ENCODE results near the gene NAALADL1. TPM values are rescaled to one million over a fixed set of nuclear protein-coding genes. Genes with fewer than 3 reads are reported as not detected.

Gene NAALADL1
- total RNA-seq, 1 donor from 2014 or later, result 16.6 TPM

GRCh38 chr11:65055538-65055937 is 2.8 kb downstream of the NAALADL1 start:
- Histone ChIP-seq H3K27me3 (ENCODE audit: control insufficient read depth, insufficient read depth, low read length) (peaks cover 2% of the 10 kb centered on the region), H3K36me3 (ENCODE audit: control insufficient read depth, insufficient read depth, low read length) (no peaks in the 10 kb centered on the region), H3K4me3 (ENCODE audit: low read depth, low read length) (no peak overlapping the region)
- FAIRE-seq (no peak), DNase-seq (ENCODE audit: low read depth) (no peak)
- no peak for TF ChIP-seq CTCF (IDR thresholded peaks at IDR 0.05; ENCODE audit: insufficient read depth, low read length, severe bottlenecking)

- DNase-seq (ENCODE audit: low read depth), result no peak
- FAIRE-seq, result no peak
- TF ChIP-seq CTCF (IDR thresholded peaks at IDR 0.05; ENCODE audit: insufficient read depth, low read length, severe bottlenecking), result no peak
- Histone ChIP-seq H3K36me3 (ENCODE audit: control insufficient read depth, insufficient read depth, low read length) (no peaks in the 10 kb centered on the region), H3K4me3 (ENCODE audit: low read depth, low read length) (no peak overlapping the region), H3K27me3 (ENCODE audit: control insufficient read depth, insufficient read depth, low read length) (peaks cover 2% of the 10 kb centered on the region)
Observed at GRCh38 chr11:65053827-65054508, 4.4 kb downstream of the NAALADL1 start.

GRCh38 chr11:65051398-65051858 is 6.9 kb downstream of the NAALADL1 start:
- FAIRE-seq, result no peak

GRCh38 chr11:65047581-65048422 is 10.6 kb downstream of the NAALADL1 start:
- no peaks in the 10 kb centered on the region for H3K36me3 ChIP-seq (ENCODE audit: control insufficient read depth, insufficient read depth, low read length)
- H3K4me3 ChIP-seq (ENCODE audit: low read depth, low read length), result peak overlapping the region; percentile 42
- H3K27me3 ChIP-seq (ENCODE audit: control insufficient read depth, insufficient read depth, low read length), result no peaks in the 10 kb centered on the region
- no peak for DNase-seq (ENCODE audit: low read depth)
- no peak for FAIRE-seq
- no peak for TF ChIP-seq CTCF (IDR thresholded peaks at IDR 0.05; ENCODE audit: insufficient read depth, low read length, severe bottlenecking)

More at GRCh38 chr11:65051398-65051858, 6.9 kb downstream of the NAALADL1 start:
- no peak overlapping the region for H3K4me3 ChIP-seq (ENCODE audit: low read depth, low read length)
- H3K27me3 ChIP-seq (ENCODE audit: control insufficient read depth, insufficient read depth, low read length), result no peaks in the 10 kb centered on the region
- DNase-seq (ENCODE audit: low read depth), result no peak
- H3K36me3 ChIP-seq (ENCODE audit: control insufficient read depth, insufficient read depth, low read length), result no peaks in the 10 kb centered on the region
- no peak for TF ChIP-seq CTCF (IDR thresholded peaks at IDR 0.05; ENCODE audit: insufficient read depth, low read length, severe bottlenecking)

GRCh38 chr11:65045728-65046127 is 12.6 kb downstream of the NAALADL1 start:
- FAIRE-seq (no peak), DNase-seq (ENCODE audit: low read depth) (no peak)
- H3K27me3 ChIP-seq (ENCODE audit: control insufficient read depth, insufficient read depth, low read length), result no peaks in the 10 kb centered on the region

More at GRCh38 chr11:65045728-65046127, 12.6 kb downstream of the NAALADL1 start:
- Histone ChIP-seq H3K36me3 (ENCODE audit: control insufficient read depth, insufficient read depth, low read length) (no peaks in the 10 kb centered on the region), H3K4me3 (ENCODE audit: low read depth, low read length) (no peak overlapping the region)
- no peak for TF ChIP-seq CTCF (IDR thresholded peaks at IDR 0.05; ENCODE audit: insufficient read depth, low read length, severe bottlenecking)

Measured in bronchial epithelial cell (primary cell).